Fibroblast of the aortic adventitia (primary cell): ENCODE measurements around the gene APOF. TPM values are rescaled to one million over a fixed set of nuclear protein-coding genes. Genes with fewer than 3 reads are reported as not detected.

Experiments used
- DNase-seq: peaks from one replicate; pipeline ENCODE4 v3.0.0-alpha.2; 2010; ENCODE audit warnings: low read depth
- H3K4me3 ChIP-seq: 2 replicates; pipeline ENCODE4 v1.5.1; 2011; ENCODE audit warnings: low read depth, mild to moderate bottlenecking, control low read depth, low read length, moderate library complexity
- CTCF ChIP-seq: IDR thresholded peaks from 2 replicates; pipeline ENCODE4 v1.5.1; 2011; ENCODE audit warnings: mild to moderate bottlenecking, low read length, control low read depth, inconsistent platforms; ENCODE audit not compliant: insufficient read depth
- small RNA-seq: library from RNA; depleted of rRNA; stranded (forward); fragments of <200 nt; gene quantifications from one replicate; pipeline ENCODE3, GENCODE V24; 2012
- total RNA-seq: library from RNA; depleted of rRNA; stranded (reverse); fragments of >200 nt; gene quantifications from 2 replicates; pipeline ENCODE4 v1.2.3, GENCODE V29; 2012; ENCODE audit warnings: low replicate concordance

APOF gene
- total RNA-seq, 1 donor: not detected

GRCh38 chr12:56311003-56311402 is 51.7 kb downstream of the APOF start:
- DNase-seq: no peak
- no peak overlapping the region for H3K4me3 ChIP-seq
- no peak for TF ChIP-seq CTCF

Small RNAs within 50 kb of the gene (small RNA-seq; reads per million reads assigned to genes)
- gene RNU7-40P: not detected

Other genes starting within 250 kb of the APOF start
- gene RPL41, start 246.2 kb downstream of the APOF start, total RNA-seq: 2,772 and 12,570 TPM in 2 replicates
- 5.9 and 7.3 TPM in 2 replicates for gene ZC3H10, start 244.6 kb downstream of the APOF start, total RNA-seq
- gene ESYT1, start 234.6 kb downstream of the APOF start, total RNA-seq: 207 and 267 TPM in 2 replicates
- 74.2 and 125 TPM in 2 replicates for gene MYL6B, start 210.3 kb downstream of the APOF start, total RNA-seq
- gene MYL6, start 204.5 kb downstream of the APOF start, total RNA-seq: 1,047 and 1,209 TPM in 2 replicates
- gene SMARCC2, start 173.4 kb downstream of the APOF start, total RNA-seq: 69.4 and 222 TPM in 2 replicates
- 75.0 and 86.0 TPM in 2 replicates for gene RNF41, start 140.9 kb downstream of the APOF start, total RNA-seq
- gene NABP2, start 138.5 kb downstream of the APOF start, total RNA-seq: 13.9 and 31.5 TPM in 2 replicates
- 0.18 TPM in 1 of 2 replicates, not detected in the other for gene SLC39A5, start 132.8 kb downstream of the APOF start, total RNA-seq
- gene ANKRD52, start 104.5 kb downstream of the APOF start, total RNA-seq: 8.7 and 20.0 TPM in 2 replicates
- gene COQ10A, start 95.9 kb downstream of the APOF start, total RNA-seq: 5.1 and 8.0 TPM in 2 replicates
- gene CS, start 62.5 kb downstream of the APOF start, total RNA-seq: 40.9 and 117 TPM in 2 replicates
- gene CNPY2, start 46.9 kb downstream of the APOF start, total RNA-seq: 76.1 and 120 TPM in 2 replicates
- 23.0 and 37.7 TPM in 2 replicates for gene PAN2, start 28.9 kb downstream of the APOF start, total RNA-seq
- not detected in 2 replicates for gene IL23A, start 24.0 kb downstream of the APOF start, total RNA-seq
- gene STAT2, start 2.8 kb downstream of the APOF start, total RNA-seq: 268 and 280 TPM in 2 replicates
- 1.6 and 15.9 TPM in 2 replicates for gene TIMELESS, start 86.6 kb upstream of the APOF start, total RNA-seq
- not detected in 2 replicates for gene MIP, start 91.8 kb upstream of the APOF start, total RNA-seq
- gene SPRYD4, start 105.7 kb upstream of the APOF start, total RNA-seq: 2.3 and 3.0 TPM in 2 replicates
- gene GLS2, start 125.3 kb upstream of the APOF start, total RNA-seq: 0.36 TPM in 1 of 2 replicates, not detected in the other
- gene RBMS2, start 159.0 kb upstream of the APOF start, total RNA-seq: 7.1 and 19.2 TPM in 2 replicates